Natural killer cell treated with Interleukin-12 subunit alpha and Interleukin-12 subunit beta and Interleukin-15 and Interleukin-18, amount 100 ng/mL, for 72 hours (primary cell): ENCODE results near the gene OR8G1. TPM values are rescaled to one million over a fixed set of nuclear protein-coding genes. Genes with fewer than 3 reads are reported as not detected.
A peak's percentile ranks its signal among the peaks of the same experiment; 100 is the strongest.
"Not testable (repeated sequence)": the region's sequence is repeated elsewhere in the genome, so short reads cannot be mapped to it uniquely, and the experiment has no call there.

ENCODE experiments used
- ATAC-seq, 2 donors: fragments of 150-1000 bp; cut with Tn5 transposase in 1 of 2; sonication (Bioruptor Pico), chemical (Tn5 transposase) in 1 of 2; 2 replicates each; pipeline ENCODE4 v1.10.0; 2021
- DNase-seq: peaks from one replicate; pipeline ENCODE4 v3.0.0; 2022; ENCODE audit warnings: low spot score
- H3K27ac Mint-ChIP-seq, 2 donors: 1 replicate in 1 of 2; 2 replicates in 1 of 2; pipeline ENCODE4 v1.8.0; 2022; ENCODE audit warnings: mixed read lengths in 2 of 2, mild to moderate bottlenecking in 1 of 2, moderate library complexity in 1 of 2
- H3K27me3 Mint-ChIP-seq, 2 donors: 1 replicate in 1 of 2; 2 replicates in 1 of 2; pipeline ENCODE4 v1.8.0; 2022; ENCODE audit warnings: mixed read lengths in 2 of 2
- H3K36me3 Mint-ChIP-seq: one replicate; pipeline ENCODE4 v1.8.0; 2022; ENCODE audit warnings: mixed read lengths
- H3K4me1 Mint-ChIP-seq, 2 donors: 1 replicate in 1 of 2; 2 replicates in 1 of 2; pipeline ENCODE4 v1.8.0; 2022; ENCODE audit warnings: low read depth in 2 of 2, mixed read lengths in 2 of 2, mild to moderate bottlenecking in 1 of 2
- H3K4me3 Mint-ChIP-seq: one replicate; pipeline ENCODE4 v1.8.0; 2022; ENCODE audit warnings: mixed read lengths
- H3K9me3 Mint-ChIP-seq: 2 replicates; pipeline ENCODE4 v1.8.0; 2022; ENCODE audit warnings: mixed read lengths
- total RNA-seq, 2 donors: library from RNA; stranded (reverse); gene quantifications; one replicate each; pipeline ENCODE4 v1.2.3, GENCODE V29; 2022

OR8G1 gene
- total RNA-seq, 2 donors from 2014 or later: not detected

DNA sequence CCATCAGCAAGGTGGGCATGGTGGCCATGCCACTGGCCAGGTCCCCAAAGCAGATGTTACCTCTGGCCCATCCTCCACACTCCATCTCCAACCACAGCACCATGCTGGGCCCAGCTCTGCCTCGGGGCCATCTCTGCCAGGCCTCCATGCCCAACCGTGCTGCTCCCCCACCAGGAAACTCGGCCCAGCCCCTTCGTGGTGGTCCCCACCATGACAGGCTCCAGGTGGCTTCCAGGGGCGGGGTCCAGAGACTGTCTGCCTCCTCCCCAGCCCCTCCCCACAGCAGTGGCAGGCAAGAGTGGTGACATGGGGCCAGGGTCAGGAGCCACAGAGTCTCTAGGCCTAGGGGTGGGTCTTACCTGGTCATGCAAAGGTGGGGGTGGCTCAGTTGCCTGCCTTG lies 30.5 kb upstream of the OR8G1 start:
- no peaks in the 10 kb centered on the region for H3K4me1 Mint-ChIP-seq
- ATAC-seq: peak in 1 of 2 donors; percentile 13

DNA sequence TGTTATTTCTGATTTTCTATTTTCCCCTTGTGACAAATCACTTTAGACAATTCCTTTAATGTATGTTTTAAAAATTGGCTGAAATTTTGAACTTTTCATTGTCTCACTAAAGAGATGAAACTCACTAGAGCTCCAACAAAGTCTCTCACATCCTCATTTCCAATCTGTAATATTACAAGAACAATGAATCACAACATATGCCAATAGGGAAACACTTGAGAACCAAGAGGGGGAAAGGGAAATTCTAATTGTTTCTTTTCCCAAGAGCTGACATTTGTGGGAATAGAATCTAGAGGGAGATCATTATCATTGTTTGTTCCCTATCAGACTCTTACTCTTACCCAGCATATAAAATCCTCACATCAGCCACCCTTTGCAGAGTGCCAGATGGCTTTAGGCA lies 29.6 kb upstream of the OR8G1 start:
- Mint-ChIP-seq H3K4me1 (no peaks in the 10 kb centered on the region), H3K9me3 (no peaks in the 10 kb centered on the region), H3K27ac (no peak overlapping the region), H3K27me3 (peaks cover 0 to 4% of the 10 kb centered on the region in 2 donors), H3K36me3 (no peaks in the 10 kb centered on the region), H3K4me3 (no peak overlapping the region)
- ATAC-seq (no peak), DNase-seq (no peak)

More for the DNA sequence above, 30.5 kb upstream of the OR8G1 start:
- H3K9me3 Mint-ChIP-seq: no peaks in the 10 kb centered on the region
- H3K27ac Mint-ChIP-seq: no peak overlapping the region
- H3K4me3 Mint-ChIP-seq: no peak overlapping the region
- DNase-seq: no peak
- H3K36me3 Mint-ChIP-seq: no peaks in the 10 kb centered on the region
- peaks cover 0 to 4% of the 10 kb centered on the region in 2 donors for H3K27me3 Mint-ChIP-seq

DNA sequence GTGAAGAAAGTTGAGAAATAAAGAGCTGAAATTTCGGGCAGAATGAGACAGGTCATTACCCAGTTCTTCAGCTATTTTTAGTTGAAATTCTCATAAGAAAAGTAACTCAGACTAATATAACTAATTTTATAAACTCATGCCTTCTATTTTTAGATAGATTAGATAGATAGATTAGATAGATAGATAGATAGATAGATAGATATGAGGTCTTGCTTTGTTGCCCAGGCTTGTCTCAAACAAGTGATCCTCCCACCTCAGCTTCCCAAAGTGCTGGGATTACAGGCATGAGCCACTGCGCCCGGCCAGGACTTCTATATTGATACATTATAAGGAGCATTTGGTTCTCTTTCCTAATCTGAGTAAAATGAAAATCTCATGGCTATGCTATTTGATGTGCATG lies 26.9 kb upstream of the OR8G1 start:
- Mint-ChIP-seq H3K4me3 (no peak overlapping the region), H3K4me1 (no peaks in the 10 kb centered on the region), H3K27ac (no peak overlapping the region), H3K9me3 (no peaks in the 10 kb centered on the region), H3K27me3 (peaks cover 4 to 7% of the 10 kb centered on the region in 2 donors), H3K36me3 (no peaks in the 10 kb centered on the region)
- ATAC-seq (no peak), DNase-seq (no peak)

DNA sequence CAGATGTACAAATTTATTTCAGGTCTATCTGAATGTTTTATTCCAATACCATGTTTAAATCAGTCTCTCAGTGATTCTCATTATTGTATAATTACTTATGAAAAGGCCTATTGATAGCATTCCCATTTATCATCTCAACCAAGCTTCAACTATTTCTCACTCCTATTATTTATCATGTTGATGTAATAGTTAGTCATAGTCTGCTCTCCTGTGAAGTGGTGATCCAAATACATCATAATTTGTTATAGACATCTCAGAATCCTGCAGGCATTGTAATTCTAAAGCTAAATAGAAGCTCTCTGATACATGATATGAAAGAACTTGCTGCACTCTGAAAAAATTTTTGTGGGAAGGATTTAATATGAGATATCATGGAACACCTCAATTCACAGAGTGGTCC lies 21.8 kb upstream of the OR8G1 start:
- DNase-seq (no peak), ATAC-seq (no peak)
- Mint-ChIP-seq H3K27ac (no peak overlapping the region), H3K4me1 (no peaks in the 10 kb centered on the region), H3K4me3 (no peak overlapping the region), H3K36me3 (no peaks in the 10 kb centered on the region), H3K9me3 (no peaks in the 10 kb centered on the region), H3K27me3 (peaks cover 2 to 7% of the 10 kb centered on the region in 2 donors)

DNA sequence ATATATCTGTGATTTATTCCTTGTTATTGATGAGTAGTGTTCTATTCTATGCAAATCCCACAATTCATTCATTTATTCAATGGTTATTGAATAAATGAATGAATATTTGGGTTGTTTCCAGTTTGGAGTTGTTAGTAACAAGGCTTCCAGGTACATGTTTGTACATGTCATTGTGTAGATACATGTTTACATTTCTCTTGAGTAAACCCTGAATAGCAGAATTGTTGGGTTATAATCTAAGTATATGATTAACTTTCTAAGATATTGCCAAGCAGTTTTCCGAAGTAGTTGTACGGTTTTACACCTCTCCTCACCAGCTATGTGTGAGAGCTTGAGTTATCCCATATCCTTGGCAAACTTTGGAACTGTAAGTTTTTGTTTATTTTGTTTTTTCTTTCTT lies 18.5 kb upstream of the OR8G1 start:
- Mint-ChIP-seq H3K27ac (no peak overlapping the region), H3K9me3 (peaks cover 2% of the 10 kb centered on the region), H3K36me3 (no peaks in the 10 kb centered on the region), H3K27me3 (peaks cover 2 to 19% of the 10 kb centered on the region in 2 donors), H3K4me1 (no peaks in the 10 kb centered on the region), H3K4me3 (no peak overlapping the region)
- DNase-seq: no peak
- ATAC-seq: no peak

DNA sequence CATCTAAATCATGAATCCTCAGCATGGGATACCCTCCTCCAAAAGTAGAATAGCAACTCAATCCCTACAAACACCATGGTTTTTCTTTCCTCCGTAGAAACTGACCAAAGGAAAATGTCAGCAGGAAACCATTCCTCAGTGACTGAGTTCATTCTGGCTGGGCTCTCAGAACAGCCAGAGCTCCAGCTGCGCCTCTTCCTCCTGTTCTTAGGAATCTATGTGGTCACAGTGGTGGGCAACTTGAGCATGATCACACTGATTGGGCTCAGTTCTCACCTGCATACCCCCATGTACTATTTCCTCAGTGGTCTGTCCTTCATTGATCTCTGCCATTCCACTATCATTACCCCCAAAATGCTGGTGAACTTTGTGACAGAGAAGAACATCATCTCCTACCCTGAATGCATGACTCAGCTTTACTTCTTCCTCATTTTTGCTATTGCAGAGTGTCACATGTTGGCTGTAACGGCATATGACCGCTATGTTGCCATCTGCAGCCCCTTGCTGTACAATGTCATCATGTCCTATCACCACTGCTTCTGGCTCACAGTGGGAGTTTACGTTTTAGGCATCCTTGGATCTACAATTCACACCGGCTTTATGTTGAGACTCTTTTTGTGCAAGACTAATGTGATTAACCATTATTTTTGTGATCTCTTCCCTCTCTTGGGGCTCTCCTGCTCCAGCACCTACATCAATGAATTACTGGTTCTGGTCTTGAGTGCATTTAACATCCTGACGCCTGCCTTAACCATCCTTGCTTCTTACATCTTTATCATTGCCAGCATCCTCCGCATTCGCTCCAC lies 16.1 kb upstream of the OR8G1 start:
- peaks cover 2 to 25% of the 10 kb centered on the region in 2 donors for H3K27me3 Mint-ChIP-seq
- not testable (repeated sequence) for H3K4me3 Mint-ChIP-seq, H3K9me3 Mint-ChIP-seq, DNase-seq, H3K4me1 Mint-ChIP-seq, H3K27ac Mint-ChIP-seq, H3K36me3 Mint-ChIP-seq
- peak in 1 of 2 donors; percentile 41 for ATAC-seq

DNA sequence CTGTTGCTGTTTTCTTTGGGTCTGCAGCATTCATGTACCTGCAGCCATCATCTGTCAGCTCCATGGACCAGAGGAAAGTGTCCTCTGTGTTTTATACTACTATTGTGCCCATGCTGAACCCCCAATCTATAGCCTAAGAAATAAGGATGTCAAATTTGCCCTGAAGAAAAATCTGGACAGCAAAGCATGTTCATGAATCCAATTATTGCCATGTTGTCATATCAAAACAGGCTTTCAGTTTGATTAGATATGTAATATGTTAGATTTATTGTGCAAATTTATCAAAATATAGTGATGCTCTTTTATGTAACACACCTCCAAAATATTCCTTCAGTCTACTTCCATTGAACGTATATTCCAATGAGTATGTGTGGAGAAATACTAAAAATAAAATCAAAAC lies 15.4 kb upstream of the OR8G1 start:
- H3K27me3 Mint-ChIP-seq: peaks cover 2 to 25% of the 10 kb centered on the region in 2 donors
- no peaks in the 10 kb centered on the region for H3K36me3 Mint-ChIP-seq
- no peaks in the 10 kb centered on the region for H3K4me1 Mint-ChIP-seq

DNA sequence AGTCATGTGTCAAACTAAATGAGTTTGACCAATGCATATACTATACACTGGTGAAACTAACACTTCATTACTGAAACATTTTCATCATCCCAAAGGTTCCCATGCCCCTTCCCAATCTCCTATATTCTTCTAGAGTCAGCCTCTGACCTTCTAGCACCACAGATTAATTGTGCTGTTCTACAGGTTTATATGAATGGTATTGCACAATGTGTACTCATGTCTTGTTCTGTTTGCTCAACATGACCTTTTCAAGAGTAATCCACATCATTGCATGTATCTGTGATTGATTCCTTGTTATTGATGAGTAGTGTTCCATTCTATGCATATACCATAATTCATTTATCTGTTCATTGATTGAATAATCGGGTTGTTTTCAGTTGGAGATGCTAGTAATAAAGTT lies 7.5 kb upstream of the OR8G1 start:
- H3K36me3 Mint-ChIP-seq: no peaks in the 10 kb centered on the region
- no peak for ATAC-seq
- H3K9me3 Mint-ChIP-seq: no peaks in the 10 kb centered on the region
- H3K27ac Mint-ChIP-seq: no peak overlapping the region
- DNase-seq: no peak
- H3K4me1 Mint-ChIP-seq: no peaks in the 10 kb centered on the region
- H3K27me3 Mint-ChIP-seq: no peaks in the 10 kb centered on the region
- H3K4me3 Mint-ChIP-seq: no peak overlapping the region

More for the DNA sequence above, 15.4 kb upstream of the OR8G1 start:
- DNase-seq (no peak), ATAC-seq (no peak)
- H3K9me3 Mint-ChIP-seq: peaks cover 2% of the 10 kb centered on the region
- H3K4me3 Mint-ChIP-seq: no peak overlapping the region
- no peak overlapping the region for H3K27ac Mint-ChIP-seq

DNA sequence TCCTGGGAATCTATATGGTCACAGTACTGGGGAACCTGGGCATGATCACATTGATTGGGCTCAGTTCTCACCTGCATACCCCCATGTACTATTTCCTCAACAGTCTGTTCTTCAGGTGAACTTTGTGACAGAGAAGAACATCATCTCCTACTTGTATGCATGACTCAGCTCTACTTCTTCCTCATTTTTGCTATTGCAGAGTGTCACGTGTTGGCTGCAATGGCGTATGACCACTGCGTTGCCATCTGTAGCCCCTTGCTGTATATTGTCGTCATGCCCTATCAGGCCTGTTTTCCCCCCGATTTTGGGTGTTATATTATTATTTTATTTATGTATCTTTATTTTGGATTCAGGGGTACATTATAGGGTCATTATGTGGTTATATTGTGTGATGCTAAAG lies 2.4 kb upstream of the OR8G1 start:
- ATAC-seq (no peak), DNase-seq (no peak)
- no peak overlapping the region for H3K4me3 Mint-ChIP-seq
- peaks cover 0 to 10% of the 10 kb centered on the region in 2 donors for H3K27me3 Mint-ChIP-seq
- peaks cover 3% of the 10 kb centered on the region for H3K9me3 Mint-ChIP-seq
- H3K27ac Mint-ChIP-seq: no peak overlapping the region
- H3K4me1 Mint-ChIP-seq: no peaks in the 10 kb centered on the region
- H3K36me3 Mint-ChIP-seq: no peaks in the 10 kb centered on the region

DNA sequence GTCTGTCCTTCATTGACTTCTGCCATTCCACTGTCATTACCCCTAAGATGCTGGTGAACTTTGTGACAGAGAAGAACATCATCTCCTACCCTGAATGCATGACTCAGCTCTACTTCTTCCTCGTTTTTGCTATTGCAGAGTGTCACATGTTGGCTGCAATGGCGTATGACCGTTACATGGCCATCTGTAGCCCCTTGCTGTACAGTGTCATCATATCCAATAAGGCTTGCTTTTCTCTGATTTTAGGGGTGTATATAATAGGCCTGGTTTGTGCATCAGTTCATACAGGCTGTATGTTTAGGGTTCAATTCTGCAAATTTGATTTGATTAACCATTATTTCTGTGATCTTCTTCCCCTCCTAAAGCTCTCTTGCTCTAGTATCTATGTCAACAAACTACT lies 9.0 kb downstream of the OR8G1 start:
- H3K9me3 Mint-ChIP-seq, ATAC-seq: not testable (repeated sequence)

DNA sequence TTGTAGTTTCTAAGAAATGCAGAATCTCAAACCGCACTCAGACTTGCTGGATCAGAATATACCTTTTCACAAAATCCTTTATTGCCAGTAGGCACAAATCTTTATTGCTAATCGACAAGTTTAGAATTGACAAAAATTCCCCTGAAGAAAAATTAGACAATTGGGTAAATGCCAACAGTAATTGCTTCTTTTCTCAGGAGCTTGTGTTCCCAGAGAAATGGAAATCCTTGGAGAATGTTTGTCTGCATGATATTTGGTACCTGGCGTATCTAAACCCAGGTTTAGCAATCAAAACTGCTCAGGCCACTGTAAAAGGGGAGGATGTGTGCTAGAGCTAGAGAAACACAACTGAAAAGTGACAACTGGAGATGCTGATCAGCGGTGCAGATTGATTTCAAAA lies 15.2 kb downstream of the OR8G1 start, which contains the start of gene OR8G5:
TSS of gene OR8G5 (plus strand) at position 301 of the 400 bp plus-strand sequence. CDS start 8,556 bp downstream, outside the sequence.
- Mint-ChIP-seq H3K9me3 (no peaks in the 10 kb centered on the region), H3K4me3 (no peak within 1 kb of the TSS), H3K27ac (no peak within 1 kb of the TSS), H3K27me3 (peaks cover 2 to 5% of the 10 kb centered on the region in 2 donors), H3K36me3 (no peaks in the 10 kb centered on the region), H3K4me1 (no peaks in the 10 kb centered on the region)
- DNase-seq (no peak), ATAC-seq (no peak)

More for the DNA sequence above, 9.0 kb downstream of the OR8G1 start:
- H3K4me3 Mint-ChIP-seq, DNase-seq, H3K4me1 Mint-ChIP-seq, H3K36me3 Mint-ChIP-seq, H3K27me3 Mint-ChIP-seq, H3K27ac Mint-ChIP-seq: not testable (repeated sequence)

DNA sequence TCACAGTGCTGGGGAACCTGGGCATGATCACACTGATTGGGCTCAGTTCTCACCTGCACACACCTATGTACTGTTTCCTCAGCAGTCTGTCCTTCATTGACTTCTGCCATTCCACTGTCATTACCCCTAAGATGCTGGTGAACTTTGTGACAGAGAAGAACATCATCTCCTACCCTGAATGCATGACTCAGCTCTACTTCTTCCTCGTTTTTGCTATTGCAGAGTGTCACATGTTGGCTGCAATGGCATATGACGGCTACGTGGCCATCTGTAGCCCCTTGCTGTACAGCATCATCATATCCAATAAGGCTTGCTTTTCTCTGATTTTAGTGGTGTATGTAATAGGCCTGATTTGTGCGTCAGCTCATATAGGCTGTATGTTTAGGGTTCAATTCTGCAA lies 24.1 kb downstream of the OR8G1 start:
- H3K4me1 Mint-ChIP-seq, H3K4me3 Mint-ChIP-seq, H3K36me3 Mint-ChIP-seq, DNase-seq, H3K27me3 Mint-ChIP-seq, H3K9me3 Mint-ChIP-seq, H3K27ac Mint-ChIP-seq, ATAC-seq: not testable (repeated sequence)

DNA sequence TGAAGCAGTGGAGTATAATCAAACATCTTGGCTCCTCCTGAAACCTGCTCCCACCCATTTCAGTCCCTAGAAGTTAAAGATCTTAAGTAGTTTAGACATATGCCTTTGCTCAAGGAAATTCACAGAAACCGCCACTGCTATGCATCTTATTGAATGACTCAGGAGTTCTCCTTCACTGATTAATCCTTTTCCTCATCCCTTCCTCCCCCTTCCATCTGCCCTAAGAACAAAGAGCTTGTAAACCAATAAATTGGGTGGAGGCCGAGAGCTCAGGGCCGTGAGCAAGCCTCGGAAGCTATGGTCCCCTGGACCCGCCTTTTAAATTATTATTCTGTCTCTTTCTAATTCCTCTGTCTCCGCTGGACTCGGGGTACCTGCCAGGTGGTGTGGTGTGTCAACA lies 30.0 kb downstream of the OR8G1 start:
- H3K36me3 Mint-ChIP-seq, H3K9me3 Mint-ChIP-seq, DNase-seq, H3K27me3 Mint-ChIP-seq, ATAC-seq, H3K4me1 Mint-ChIP-seq, H3K4me3 Mint-ChIP-seq, H3K27ac Mint-ChIP-seq: not testable (repeated sequence)

DNA sequence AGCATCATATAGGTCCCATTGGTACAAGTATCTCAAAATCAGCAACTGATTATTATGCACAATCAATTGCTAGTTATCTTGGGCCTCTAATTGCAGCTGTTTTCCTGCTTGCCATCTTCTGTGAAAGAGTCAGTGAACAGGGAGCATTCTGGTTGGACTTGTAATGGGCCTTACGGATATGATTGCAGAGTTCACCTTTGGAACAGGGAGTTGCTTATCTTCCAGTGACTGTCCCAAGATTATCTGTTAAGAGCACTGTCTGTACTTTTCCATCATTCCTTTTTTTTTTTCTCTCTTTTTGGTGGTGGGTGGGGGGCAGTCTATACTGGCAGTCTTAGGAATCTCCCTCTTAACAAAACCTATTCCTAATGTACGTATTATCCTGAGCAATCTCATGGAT lies 33.1 kb downstream of the OR8G1 start:
- Mint-ChIP-seq H3K4me1 (peaks cover 8 to 10% of the 10 kb centered on the region in 2 donors), H3K4me3 (no peak overlapping the region), H3K9me3 (peaks cover 3% of the 10 kb centered on the region), H3K27me3 (peaks cover 0 to 3% of the 10 kb centered on the region in 2 donors), H3K27ac (no peak overlapping the region), H3K36me3 (no peaks in the 10 kb centered on the region)
- DNase-seq: no peak
- no peak for ATAC-seq
